ENCODE results near the gene EIF3K. TPM values are rescaled to one million over a fixed set of nuclear protein-coding genes. Genes with fewer than 3 reads are reported as not detected.

Gene EIF3K
- total and polyA plus RNA-seq, 2 of the 13 experiments (the other 11 are each of a cell fraction or from before 2014, with no cell fraction given): 179 to 258 TPM

- no peak for TF ChIP-seq KIAA2018 (CRISPR knock-in tag; IDR thresholded peaks at IDR 0.05; ENCODE audit: borderline replicate concordance)
- TF ChIP-seq ZNF788 (CRISPR knock-in tag; IDR thresholded peaks at IDR 0.05; ENCODE audit: borderline replicate concordance): peak; percentile 45; the same call in 1 of the 2 replicates
- peak; percentile 93; the same call in 1 of the 2 replicates for TF ChIP-seq HES4 (CRISPR knock-in tag; IDR thresholded peaks at IDR 0.05; ENCODE audit: borderline replicate concordance)
- TF ChIP-seq ZNF747 (CRISPR knock-in tag; IDR thresholded peaks at IDR 0.05; ENCODE audit: borderline replicate concordance): peak; percentile 79; the same call in 1 of the 2 replicates
- peak; percentile 55; the same call in 1 of the 2 replicates for TF ChIP-seq GATAD1 (CRISPR knock-in tag; IDR thresholded peaks at IDR 0.05)
- peak; percentile 87; the same call in 1 of the 2 replicates for TF ChIP-seq UBTF (CRISPR knock-in tag; IDR thresholded peaks at IDR 0.05)
- peak; percentile 67; the same call in 1 of the 2 replicates for TF ChIP-seq REPIN1 (CRISPR knock-in tag; IDR thresholded peaks at IDR 0.05; ENCODE audit: borderline replicate concordance, low read depth)
- 0 out of 2 replicates have a peak, but pooled peaks have one; percentile 40 for TF ChIP-seq KAT8 (CRISPR knock-in tag; IDR thresholded peaks at IDR 0.05)
- no peak for TF ChIP-seq ZNF142 (CRISPR knock-in tag; IDR thresholded peaks at IDR 0.05)
- no peak; the same call in 1 of the 2 replicates for TF ChIP-seq SIN3A (IDR thresholded peaks at IDR 0.05; ENCODE audit: borderline replicate concordance, low read depth, low read length)
- no peak for TF ChIP-seq KDM3A (CRISPR knock-in tag; IDR thresholded peaks at IDR 0.05; ENCODE audit: low read depth)
- TF ChIP-seq ZNF430 (CRISPR knock-in tag; IDR thresholded peaks at IDR 0.05): no peak
Observed at GRCh38 chr19:38647368-38647965, 28.5 kb downstream of the EIF3K start, which contains the start of gene ACTN4 (continued).

Measured in HepG2 (cell line).